Fibroblast of mammary gland (primary cell): ENCODE results near the gene TOR1B.

ENCODE experiments used
- DNase-seq: peaks from one replicate; pipeline ENCODE4 v3.0.0-alpha.2; 2010; ENCODE audit warnings: low read depth
- H3K4me3 ChIP-seq: 2 replicates; pipeline ENCODE4 v1.5.1; 2011; ENCODE audit warnings: low read depth, mild to moderate bottlenecking, low read length, moderate library complexity; ENCODE audit not compliant: control insufficient read depth
- TF ChIP-seq, protein P1 (sequence below): conservative IDR thresholded peaks from 2 replicates; pipeline ENCODE4 v1.5.1; 2011; ENCODE audit warnings: low read depth, low read length, inconsistent platforms; ENCODE audit not compliant: control insufficient read depth, insufficient read depth

TOR1B gene

DNA sequence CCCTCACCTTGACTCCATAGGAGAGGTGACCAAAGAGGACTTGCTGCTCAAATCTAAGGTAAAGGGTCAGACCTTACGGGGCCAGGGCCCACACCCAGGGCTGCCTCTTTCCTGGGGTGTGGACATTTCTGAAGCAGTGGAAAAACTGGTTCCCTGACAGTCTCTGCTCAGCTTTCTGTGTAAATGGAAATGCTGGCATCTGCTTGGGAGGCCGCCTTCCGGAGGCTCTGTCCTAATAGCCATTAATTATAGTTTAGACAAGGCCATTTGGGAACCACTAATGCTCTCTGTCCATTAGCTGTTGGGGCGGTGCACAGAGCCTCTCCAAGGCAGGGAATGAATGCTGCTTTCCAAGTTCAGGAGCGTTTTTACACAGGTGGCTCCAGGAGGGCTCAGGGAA lies 49.6 kb downstream of the TOR1B start:
- TF ChIP-seq, protein P1, sequence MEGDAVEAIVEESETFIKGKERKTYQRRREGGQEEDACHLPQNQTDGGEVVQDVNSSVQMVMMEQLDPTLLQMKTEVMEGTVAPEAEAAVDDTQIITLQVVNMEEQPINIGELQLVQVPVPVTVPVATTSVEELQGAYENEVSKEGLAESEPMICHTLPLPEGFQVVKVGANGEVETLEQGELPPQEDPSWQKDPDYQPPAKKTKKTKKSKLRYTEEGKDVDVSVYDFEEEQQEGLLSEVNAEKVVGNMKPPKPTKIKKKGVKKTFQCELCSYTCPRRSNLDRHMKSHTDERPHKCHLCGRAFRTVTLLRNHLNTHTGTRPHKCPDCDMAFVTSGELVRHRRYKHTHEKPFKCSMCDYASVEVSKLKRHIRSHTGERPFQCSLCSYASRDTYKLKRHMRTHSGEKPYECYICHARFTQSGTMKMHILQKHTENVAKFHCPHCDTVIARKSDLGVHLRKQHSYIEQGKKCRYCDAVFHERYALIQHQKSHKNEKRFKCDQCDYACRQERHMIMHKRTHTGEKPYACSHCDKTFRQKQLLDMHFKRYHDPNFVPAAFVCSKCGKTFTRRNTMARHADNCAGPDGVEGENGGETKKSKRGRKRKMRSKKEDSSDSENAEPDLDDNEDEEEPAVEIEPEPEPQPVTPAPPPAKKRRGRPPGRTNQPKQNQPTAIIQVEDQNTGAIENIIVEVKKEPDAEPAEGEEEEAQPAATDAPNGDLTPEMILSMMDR: no peak
- H3K4me3 ChIP-seq: no peak overlapping the region
- DNase-seq: no peak

DNA sequence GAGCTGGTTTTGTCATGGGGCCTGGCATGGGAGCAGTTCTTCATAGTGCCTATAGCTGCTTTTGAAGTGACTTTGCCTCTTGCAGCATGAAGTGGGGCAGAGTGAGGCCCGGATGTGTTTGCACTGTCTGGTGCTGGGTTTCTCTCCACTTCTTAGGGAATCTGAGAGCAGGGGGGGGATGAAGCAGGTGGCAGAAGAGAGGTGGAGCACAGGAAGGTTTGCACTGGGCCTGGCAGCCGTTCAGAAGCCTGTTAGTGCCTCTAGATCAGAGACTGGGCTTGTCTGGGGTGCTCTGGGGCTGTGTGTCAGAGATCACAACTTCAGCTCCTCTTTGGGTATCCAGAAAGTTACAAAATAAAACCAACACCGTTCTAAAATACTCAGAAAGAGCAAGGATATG lies 50.6 kb downstream of the TOR1B start:
- no peak for DNase-seq
- TF ChIP-seq, protein P1: no peak
- H3K4me3 ChIP-seq: no peak overlapping the region

DNA sequence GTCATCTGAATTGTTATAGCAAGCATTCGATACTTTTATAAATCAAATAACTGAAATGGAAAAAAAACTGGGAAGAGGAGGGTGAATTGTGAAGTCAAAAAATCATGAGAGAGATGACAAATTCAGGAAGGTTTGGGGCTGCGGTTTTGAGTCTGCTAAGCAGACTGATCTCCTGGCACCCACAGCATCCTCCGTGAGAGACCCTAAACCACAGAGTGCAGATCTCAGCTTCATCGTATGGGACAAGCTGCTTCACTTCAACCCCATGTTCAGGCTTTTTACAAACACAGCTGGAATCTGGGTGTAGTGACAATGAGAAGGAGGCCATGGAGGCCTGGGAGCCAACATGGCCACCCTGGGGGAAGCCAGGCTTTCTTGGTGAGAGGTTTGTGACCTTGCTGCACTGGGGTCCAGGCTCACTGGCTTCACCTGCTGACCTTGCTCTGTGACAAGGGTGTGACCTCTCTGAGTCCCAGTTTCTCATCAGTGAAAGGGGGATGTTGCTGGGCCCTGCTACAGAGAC lies 51.7 kb downstream of the TOR1B start:
- no peak overlapping the region for H3K4me3 ChIP-seq
- TF ChIP-seq, protein P1: no peak
- DNase-seq: no peak

DNA sequence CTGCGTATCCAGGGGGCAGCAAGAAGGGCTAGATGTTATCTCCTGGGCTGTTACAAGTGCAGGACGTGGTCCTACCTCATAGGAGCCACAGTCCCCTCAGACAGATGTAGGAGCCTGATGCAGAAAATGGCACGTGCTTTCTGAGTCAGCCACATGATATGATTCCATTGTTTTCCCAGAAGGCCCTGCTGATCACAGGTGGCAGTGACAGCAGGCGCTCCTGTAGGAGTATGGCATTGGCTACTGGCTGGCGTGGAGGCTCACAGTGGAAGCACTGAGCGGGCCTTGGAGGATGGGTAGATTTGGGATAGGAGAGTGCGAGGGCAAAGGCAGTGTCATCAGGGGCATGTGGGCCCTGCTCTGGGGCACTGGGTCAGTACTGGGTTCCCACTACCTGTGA lies 54.2 kb downstream of the TOR1B start:
- DNase-seq: no peak
- TF ChIP-seq, protein P1: no peak
- no peak overlapping the region for H3K4me3 ChIP-seq

DNA sequence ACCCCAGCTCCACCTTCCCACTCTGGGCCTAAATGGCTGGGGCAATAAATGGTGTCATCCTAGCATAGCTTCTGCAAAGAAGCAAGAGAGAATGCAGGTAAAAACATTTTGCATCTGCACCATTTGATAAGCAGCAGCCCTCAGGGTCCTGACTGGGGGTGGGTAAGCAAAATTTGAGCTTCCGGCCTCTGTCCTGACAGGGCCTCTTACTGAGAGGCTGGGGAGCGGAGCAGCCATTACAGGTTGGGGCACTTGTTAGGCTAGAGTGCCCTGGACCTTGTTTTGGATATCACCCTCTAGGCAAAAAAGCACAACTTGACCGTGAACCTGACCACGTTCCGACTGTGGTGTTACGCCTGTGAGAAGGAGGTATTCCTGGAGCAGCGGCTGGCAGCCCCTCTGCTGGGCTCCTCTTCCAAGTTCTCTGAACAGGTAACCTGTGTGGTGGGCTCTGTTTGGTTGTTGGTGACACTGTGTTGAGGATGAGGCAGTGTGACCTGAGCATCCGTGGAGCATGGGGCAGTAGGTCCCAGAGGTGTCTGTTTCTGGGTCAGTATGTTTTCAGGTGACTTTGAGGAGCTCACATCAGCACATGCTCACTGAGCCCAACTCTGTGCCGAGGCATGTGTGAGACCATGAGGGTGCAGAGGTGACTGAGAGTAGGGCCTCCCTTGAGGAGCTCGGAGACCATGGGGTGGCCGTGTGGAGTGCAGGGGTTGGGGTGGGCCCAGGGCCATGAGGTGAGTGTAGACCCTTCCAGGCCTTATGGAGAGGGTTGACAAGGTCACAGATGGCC lies 55.4 kb downstream of the TOR1B start:
- TF ChIP-seq, protein P1: no peak
- DNase-seq: no peak
- no peak overlapping the region for H3K4me3 ChIP-seq
